GM18520 (cell line): Measurements from ENCODE around the gene RNPEPL1.

Source experiments
- ATAC-seq: cut with Tn5 transposase; IDR thresholded peaks from one replicate; pipeline ENCODE4 v1.9.1; 2021; ENCODE audit not compliant: unreplicated experiment

RNPEPL1 gene

GRCh38 chr2:240589850-240590525 is 21.7 kb downstream of the RNPEPL1 start:
- no peak for ATAC-seq

- ATAC-seq, result no peak
These were observed 22.4 kb downstream of the RNPEPL1 start for GRCh38 chr2:240590681-240591111.

- no peak for ATAC-seq
These were observed 22.9 kb downstream of the RNPEPL1 start for GRCh38 chr2:240591226-240591625.

GRCh38 chr2:240591784-240592183 is 23.5 kb downstream of the RNPEPL1 start:
- ATAC-seq, result no peak

GRCh38 chr2:240593026-240593702 is 24.9 kb downstream of the RNPEPL1 start:
- ATAC-seq, result no peak

- no peak for ATAC-seq
These were observed 25.6 kb downstream of the RNPEPL1 start for GRCh38 chr2:240593703-240594451.

GRCh38 chr2:240594511-240595380 is 26.5 kb downstream of the RNPEPL1 start:
- ATAC-seq, result no peak

GRCh38 chr2:240595381-240596079 is 27.2 kb downstream of the RNPEPL1 start:
- no peak for ATAC-seq

- no peak for ATAC-seq
These were observed 27.8 kb downstream of the RNPEPL1 start for GRCh38 chr2:240596080-240596460.

- no peak for ATAC-seq
These were observed 28.2 kb downstream of the RNPEPL1 start for GRCh38 chr2:240596491-240596931.

GRCh38 chr2:240597054-240597418 is 28.8 kb downstream of the RNPEPL1 start:
- no peak for ATAC-seq

- ATAC-seq, result no peak
These were observed 29.3 kb downstream of the RNPEPL1 start for GRCh38 chr2:240597419-240598181.

- ATAC-seq, result no peak
These were observed 30.1 kb downstream of the RNPEPL1 start for GRCh38 chr2:240598311-240598911.

- ATAC-seq, result no peak
These were observed 30.9 kb downstream of the RNPEPL1 start for GRCh38 chr2:240599141-240599583.

- ATAC-seq, result no peak
These were observed 32.2 kb downstream of the RNPEPL1 start for GRCh38 chr2:240600451-240600961.

GRCh38 chr2:240601061-240601830 is 33.0 kb downstream of the RNPEPL1 start:
- ATAC-seq, result no peak

- no peak for ATAC-seq
These were observed 33.5 kb downstream of the RNPEPL1 start for GRCh38 chr2:240601831-240602160.
